ENCODE measurements around the gene CCR5AS.

CCR5AS gene

DNA sequence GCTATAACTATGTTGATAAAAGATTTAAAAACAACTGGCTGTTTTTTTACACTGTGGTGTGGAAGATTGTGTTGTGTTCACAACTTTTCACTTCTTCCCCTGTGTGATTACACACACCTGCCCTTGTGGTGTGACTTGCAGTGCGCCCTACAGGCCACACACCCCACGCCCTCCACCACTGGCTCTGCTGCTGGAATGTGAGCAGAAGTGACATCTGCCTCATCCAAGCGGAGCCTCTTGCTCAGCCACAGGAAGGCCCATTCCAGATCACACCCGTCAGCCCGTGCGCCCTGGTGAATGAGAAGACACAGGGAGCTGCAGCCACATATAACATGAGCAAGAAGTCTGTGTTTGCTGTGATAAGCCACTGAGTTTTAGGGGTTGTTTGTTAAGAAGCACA is 46.0 kb downstream of the CCR5AS start:
- Histone ChIP-seq H2AFZ (ENCODE audit: low read length) (no peak overlapping the region), H3K27me3 (ENCODE audit: control insufficient read depth, insufficient read depth, low read length) (peaks cover 5% of the 10 kb centered on the region), H4K20me1 (ENCODE audit: control insufficient read depth, extremely low read depth, insufficient read depth, low read length) (no peaks in the 10 kb centered on the region), H3K27ac (ENCODE audit: insufficient read depth, low read length) (no peak overlapping the region), H3K4me1 (ENCODE audit: control insufficient read depth, extremely low read depth, insufficient read depth, low read length) (no peaks in the 10 kb centered on the region), H3K9me3 (ENCODE audit: control insufficient read depth, insufficient read depth, low read depth, low read length) (no peaks in the 10 kb centered on the region), H3K4me3 (replicated peaks in 1 of 4; ENCODE audit: control extremely low read depth in 1 of 4, insufficient read depth in 1 of 4, low read depth in 3 of 4, low read length in 4 of 4) (no peak overlapping the region), H3K4me2 (ENCODE audit: extremely low read depth, insufficient read depth, low read length) (no peak overlapping the region), H3K9ac (ENCODE audit: insufficient read depth, low read length) (no peak overlapping the region), H3K36me3 (ENCODE audit: control insufficient read depth, insufficient read depth, low read length) (no peaks in the 10 kb centered on the region), H3K79me2 (ENCODE audit: control insufficient read depth, insufficient read depth, low read length) (no peaks in the 10 kb centered on the region)
- TF ChIP-seq, protein P1, sequence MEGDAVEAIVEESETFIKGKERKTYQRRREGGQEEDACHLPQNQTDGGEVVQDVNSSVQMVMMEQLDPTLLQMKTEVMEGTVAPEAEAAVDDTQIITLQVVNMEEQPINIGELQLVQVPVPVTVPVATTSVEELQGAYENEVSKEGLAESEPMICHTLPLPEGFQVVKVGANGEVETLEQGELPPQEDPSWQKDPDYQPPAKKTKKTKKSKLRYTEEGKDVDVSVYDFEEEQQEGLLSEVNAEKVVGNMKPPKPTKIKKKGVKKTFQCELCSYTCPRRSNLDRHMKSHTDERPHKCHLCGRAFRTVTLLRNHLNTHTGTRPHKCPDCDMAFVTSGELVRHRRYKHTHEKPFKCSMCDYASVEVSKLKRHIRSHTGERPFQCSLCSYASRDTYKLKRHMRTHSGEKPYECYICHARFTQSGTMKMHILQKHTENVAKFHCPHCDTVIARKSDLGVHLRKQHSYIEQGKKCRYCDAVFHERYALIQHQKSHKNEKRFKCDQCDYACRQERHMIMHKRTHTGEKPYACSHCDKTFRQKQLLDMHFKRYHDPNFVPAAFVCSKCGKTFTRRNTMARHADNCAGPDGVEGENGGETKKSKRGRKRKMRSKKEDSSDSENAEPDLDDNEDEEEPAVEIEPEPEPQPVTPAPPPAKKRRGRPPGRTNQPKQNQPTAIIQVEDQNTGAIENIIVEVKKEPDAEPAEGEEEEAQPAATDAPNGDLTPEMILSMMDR (conservative IDR thresholded peaks at IDR 0.05 in 1 of 2, IDR thresholded peaks at IDR 0.05 in 1 of 2; ENCODE audit: low read depth in 1 of 2, low read length in 2 of 2): no peak
- TF ChIP-seq EZH2 (IDR thresholded peaks at IDR 0.05; ENCODE audit: low read length, missing control alignments): no peak
- DNase-seq (ENCODE audit: low read depth in 2 of 2): no peak

DNA sequence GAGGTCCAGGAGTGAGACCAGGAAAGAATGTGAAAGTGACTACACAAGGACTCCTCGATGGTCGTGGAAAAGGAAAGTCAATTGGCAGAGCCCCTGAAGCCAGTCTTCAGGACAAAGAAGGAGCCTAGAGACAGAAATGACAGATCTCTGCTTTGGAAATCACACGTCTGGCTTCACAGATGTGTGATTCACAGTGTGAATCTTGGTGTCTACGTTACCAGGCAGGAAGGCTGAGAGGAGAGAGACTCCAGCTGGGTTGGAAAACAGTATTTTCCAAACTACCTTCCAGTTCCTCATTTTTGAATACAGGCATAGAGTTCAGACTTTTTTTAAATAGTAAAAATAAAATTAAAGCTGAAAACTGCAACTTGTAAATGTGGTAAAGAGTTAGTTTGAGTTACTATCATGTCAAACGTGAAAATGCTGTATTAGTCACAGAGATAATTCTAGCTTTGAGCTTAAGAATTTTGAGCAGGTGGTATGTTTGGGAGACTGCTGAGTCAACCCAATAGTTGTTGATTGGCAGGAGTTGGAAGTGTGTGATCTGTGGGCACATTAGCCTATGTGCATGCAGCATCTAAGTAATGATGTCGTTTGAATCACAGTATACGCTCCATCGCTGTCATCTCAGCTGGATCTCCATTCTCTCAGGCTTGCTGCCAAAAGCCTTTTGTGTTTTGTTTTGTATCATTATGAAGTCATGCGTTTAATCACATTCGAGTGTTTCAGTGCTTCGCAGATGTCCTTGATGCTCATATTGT is 47.0 kb downstream of the CCR5AS start:
- Histone ChIP-seq H2AFZ (ENCODE audit: low read length) (no peak overlapping the region), H3K36me3 (ENCODE audit: control insufficient read depth, insufficient read depth, low read length) (no peaks in the 10 kb centered on the region), H3K27ac (ENCODE audit: insufficient read depth, low read length) (no peak overlapping the region), H4K20me1 (ENCODE audit: control insufficient read depth, extremely low read depth, insufficient read depth, low read length) (no peaks in the 10 kb centered on the region), H3K9me3 (ENCODE audit: control insufficient read depth, insufficient read depth, low read depth, low read length) (no peaks in the 10 kb centered on the region), H3K79me2 (ENCODE audit: control insufficient read depth, insufficient read depth, low read length) (no peaks in the 10 kb centered on the region), H3K4me2 (ENCODE audit: extremely low read depth, insufficient read depth, low read length) (no peak overlapping the region), H3K27me3 (ENCODE audit: control insufficient read depth, insufficient read depth, low read length) (peaks cover 7% of the 10 kb centered on the region), H3K4me1 (ENCODE audit: control insufficient read depth, extremely low read depth, insufficient read depth, low read length) (no peaks in the 10 kb centered on the region), H3K4me3 (replicated peaks in 1 of 4; ENCODE audit: control extremely low read depth in 1 of 4, insufficient read depth in 1 of 4, low read depth in 3 of 4, low read length in 4 of 4) (no peak overlapping the region), H3K9ac (ENCODE audit: insufficient read depth, low read length) (no peak overlapping the region)
- peak; percentile 28 to 37 for DNase-seq (ENCODE audit: low read depth in 2 of 2)
- TF ChIP-seq, protein P1 (conservative IDR thresholded peaks at IDR 0.05 in 1 of 2, IDR thresholded peaks at IDR 0.05 in 1 of 2; ENCODE audit: low read depth in 1 of 2, low read length in 2 of 2): no peak
- no peak for TF ChIP-seq EZH2 (IDR thresholded peaks at IDR 0.05; ENCODE audit: low read length, missing control alignments)

DNA sequence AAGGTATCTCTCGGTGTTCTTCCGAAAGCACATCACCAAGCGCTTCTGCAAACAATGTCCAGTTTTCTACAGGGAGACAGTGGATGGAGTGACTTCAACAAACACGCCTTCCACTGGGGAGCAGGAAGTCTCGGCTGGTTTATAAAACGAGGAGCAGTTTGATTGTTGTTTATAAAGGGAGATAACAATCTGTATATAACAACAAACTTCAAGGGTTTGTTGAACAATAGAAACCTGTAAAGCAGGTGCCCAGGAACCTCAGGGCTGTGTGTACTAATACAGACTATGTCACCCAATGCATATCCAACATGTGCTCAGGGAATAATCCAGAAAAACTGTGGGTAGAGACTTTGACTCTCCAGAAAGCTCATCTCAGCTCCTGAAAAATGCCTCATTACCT is 48.4 kb downstream of the CCR5AS start:
- no peaks in the 10 kb centered on the region for H3K36me3 ChIP-seq (ENCODE audit: control insufficient read depth, insufficient read depth, low read length)
- DNase-seq (ENCODE audit: low read depth in 2 of 2): no peak
- no peak overlapping the region for H3K4me2 ChIP-seq (ENCODE audit: extremely low read depth, insufficient read depth, low read length)
- H4K20me1 ChIP-seq (ENCODE audit: control insufficient read depth, extremely low read depth, insufficient read depth, low read length): no peaks in the 10 kb centered on the region
- H3K4me1 ChIP-seq (ENCODE audit: control insufficient read depth, extremely low read depth, insufficient read depth, low read length): no peaks in the 10 kb centered on the region
- no peak overlapping the region for H3K9ac ChIP-seq (ENCODE audit: insufficient read depth, low read length)
- H2AFZ ChIP-seq (ENCODE audit: low read length): no peak overlapping the region
- no peaks in the 10 kb centered on the region for H3K79me2 ChIP-seq (ENCODE audit: control insufficient read depth, insufficient read depth, low read length)
- H3K9me3 ChIP-seq (ENCODE audit: control insufficient read depth, insufficient read depth, low read depth, low read length): no peaks in the 10 kb centered on the region
- TF ChIP-seq, protein P1 (conservative IDR thresholded peaks at IDR 0.05 in 1 of 2, IDR thresholded peaks at IDR 0.05 in 1 of 2; ENCODE audit: low read depth in 1 of 2, low read length in 2 of 2): no peak
- TF ChIP-seq EZH2 (IDR thresholded peaks at IDR 0.05; ENCODE audit: low read length, missing control alignments): no peak
- H3K4me3 ChIP-seq (replicated peaks in 1 of 4; ENCODE audit: control extremely low read depth in 1 of 4, insufficient read depth in 1 of 4, low read depth in 3 of 4, low read length in 4 of 4): no peak overlapping the region
- H3K27ac ChIP-seq (ENCODE audit: insufficient read depth, low read length): no peak overlapping the region
- H3K27me3 ChIP-seq (ENCODE audit: control insufficient read depth, insufficient read depth, low read length): peaks cover 7% of the 10 kb centered on the region
